Measurements from ENCODE around the gene DYNLT3. TPM values are rescaled to one million over a fixed set of nuclear protein-coding genes. Genes with fewer than 3 reads are reported as not detected.

Gene DYNLT3
- total RNA-seq, 1 donor from 2014 or later = 33.3 TPM

DNA sequence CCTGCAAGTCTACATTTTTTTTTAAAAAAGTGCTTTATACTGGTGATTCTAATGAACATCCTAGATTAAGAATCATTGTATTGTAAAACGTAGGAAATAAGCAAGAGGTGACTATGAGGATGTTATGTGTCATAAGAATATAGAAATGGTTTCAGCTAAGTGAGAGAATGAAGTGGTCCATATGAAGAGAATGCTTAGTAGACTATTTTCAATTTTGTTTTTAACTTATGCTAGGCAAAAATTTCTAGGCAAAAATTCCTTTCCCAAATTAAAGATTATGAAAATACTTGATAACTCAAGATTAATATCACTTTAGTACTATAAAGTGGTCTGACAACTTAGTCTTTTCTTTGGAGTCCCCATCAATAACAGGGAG, 825 bp downstream of the DYNLT3 start:
- ATAC-seq = no peak
- DNase-seq (ENCODE audit: low spot score) = no peak
- intact Hi-C loops (cut with DNase I) = no loop called here

DNA sequence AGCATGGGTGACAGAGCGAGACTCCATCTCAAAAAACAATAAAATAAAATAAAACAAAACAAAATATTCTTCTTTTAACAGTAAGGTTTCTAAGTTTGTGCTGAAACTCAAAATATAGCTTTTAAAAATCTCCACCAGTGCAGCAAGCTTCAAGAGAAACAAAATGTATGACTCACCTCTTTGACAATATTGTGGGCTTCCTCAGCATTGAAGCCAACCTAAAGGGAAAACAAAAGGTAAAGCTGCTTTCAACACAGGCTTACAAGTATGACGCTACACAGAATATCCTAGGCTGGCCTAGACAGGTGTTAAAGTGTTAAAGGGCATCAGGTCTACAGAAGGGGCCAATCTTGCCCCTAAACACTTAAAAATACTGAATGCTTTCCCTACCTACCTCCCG, 1.2 kb downstream of the DYNLT3 start:
- ATAC-seq (no peak), DNase-seq (ENCODE audit: low spot score) (no peak)
- intact Hi-C loops (cut with DNase I) = no loop called here

DNA sequence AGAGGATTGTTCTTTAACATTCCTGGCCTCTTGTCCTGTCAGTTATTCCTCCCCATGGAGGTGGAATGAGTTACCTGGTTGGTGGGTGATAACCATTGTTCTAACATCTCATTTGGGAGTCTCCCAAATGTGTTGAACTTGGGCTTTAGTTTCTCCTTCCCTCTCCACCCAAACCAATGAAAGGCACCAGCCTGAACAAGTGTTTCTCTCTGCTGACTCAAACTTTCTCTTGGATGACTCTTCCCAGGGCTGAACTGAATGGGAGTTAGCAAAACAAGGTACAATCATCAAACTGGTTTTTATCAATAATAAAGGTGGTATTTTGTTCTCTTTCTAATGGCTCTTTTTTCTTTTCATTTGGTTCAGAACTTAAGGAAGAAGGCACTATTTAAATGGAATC, 2.7 kb downstream of the DYNLT3 start:
- DNase-seq (ENCODE audit: low spot score) = no peak
- no peak for ATAC-seq
- intact Hi-C loops (cut with DNase I) = no loop called here

DNA sequence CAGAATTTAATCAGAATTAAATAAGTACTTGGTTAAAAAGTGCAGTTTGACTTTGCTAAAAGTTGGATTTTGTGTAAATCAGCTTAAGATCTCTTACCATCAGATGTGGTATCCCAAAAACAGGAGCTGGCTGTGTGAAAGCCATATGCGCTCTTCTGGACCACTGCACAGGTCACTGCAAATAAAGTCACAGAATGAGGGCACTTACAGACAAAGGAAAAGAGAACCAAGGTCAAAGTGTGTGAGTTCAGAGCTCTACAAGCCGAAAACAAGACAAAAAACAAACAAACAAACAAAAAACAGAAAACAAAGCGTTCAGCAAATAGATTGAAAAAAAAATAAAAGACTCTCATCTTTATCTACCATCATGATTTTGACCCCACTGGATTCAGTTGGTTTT, 6.4 kb downstream of the DYNLT3 start:
- no peak for DNase-seq (ENCODE audit: low spot score)
- ATAC-seq = no peak
- intact Hi-C loops (cut with DNase I) = no loop called here

DNA sequence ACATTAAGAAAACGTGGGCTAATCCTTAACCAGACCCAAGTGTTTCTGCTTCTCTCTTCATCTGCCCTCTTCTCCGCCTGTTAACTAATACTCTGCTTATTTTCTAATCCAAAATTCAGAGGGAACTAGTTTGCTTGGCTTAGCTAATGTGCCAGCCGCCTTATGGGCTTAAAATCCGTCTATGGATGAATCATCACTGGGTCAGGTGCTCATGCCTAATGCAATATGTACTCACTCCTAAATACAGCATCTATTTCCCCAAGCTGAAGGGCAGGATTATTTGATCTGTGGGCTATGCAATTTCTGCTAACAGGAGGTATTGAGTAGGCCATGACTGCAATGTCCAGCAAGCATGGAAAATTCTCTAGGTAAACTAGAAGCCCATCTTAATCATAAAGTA, 12.4 kb downstream of the DYNLT3 start:
- ATAC-seq (no peak), DNase-seq (ENCODE audit: low spot score) (no peak)
- intact Hi-C loops (cut with DNase I) = no loop called here

DNA sequence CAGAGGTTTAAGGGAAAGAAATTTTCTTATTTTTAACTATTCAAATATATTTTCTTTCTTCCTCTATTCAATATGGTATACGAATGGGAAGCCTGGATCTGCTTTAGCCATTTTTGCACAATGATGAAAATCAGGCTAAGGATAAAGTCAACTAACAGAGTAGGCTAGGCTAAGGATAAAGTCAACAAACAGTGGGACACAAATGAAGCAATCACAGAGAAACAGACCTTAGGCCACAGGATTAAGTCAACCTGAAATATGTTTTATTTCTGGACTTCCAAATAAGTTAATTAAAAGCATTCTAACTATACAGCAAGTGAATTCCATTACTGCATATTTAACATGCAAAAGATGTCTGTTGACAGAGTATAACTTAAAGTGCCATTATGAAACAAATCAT, 17.0 kb downstream of the DYNLT3 start:
- ATAC-seq = no peak
- no peak for DNase-seq (ENCODE audit: low spot score)
- intact Hi-C loops (cut with DNase I) = no loop called here

DNA sequence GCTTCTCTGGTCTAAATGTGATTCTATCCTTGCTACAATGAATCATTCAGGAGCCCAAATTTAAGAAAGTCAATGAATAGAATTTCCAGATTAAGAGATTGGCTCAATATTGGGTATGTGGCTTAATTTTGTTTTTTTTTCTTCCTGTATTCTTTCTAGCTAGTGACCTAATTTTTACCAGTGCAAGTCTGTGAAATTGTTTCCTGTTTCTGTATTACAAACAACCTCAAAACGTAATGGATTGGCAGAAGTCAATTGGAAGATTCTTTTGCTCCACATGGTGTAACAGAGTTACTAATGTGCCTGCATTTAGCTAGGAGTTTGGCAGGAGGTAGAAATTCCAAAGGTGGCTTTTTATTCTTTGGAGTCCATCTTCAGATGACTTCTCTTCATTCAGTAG, 17.6 kb downstream of the DYNLT3 start:
- ATAC-seq (no peak), DNase-seq (ENCODE audit: low spot score) (no peak)
- intact Hi-C loops (cut with DNase I) = no loop called here

DNA sequence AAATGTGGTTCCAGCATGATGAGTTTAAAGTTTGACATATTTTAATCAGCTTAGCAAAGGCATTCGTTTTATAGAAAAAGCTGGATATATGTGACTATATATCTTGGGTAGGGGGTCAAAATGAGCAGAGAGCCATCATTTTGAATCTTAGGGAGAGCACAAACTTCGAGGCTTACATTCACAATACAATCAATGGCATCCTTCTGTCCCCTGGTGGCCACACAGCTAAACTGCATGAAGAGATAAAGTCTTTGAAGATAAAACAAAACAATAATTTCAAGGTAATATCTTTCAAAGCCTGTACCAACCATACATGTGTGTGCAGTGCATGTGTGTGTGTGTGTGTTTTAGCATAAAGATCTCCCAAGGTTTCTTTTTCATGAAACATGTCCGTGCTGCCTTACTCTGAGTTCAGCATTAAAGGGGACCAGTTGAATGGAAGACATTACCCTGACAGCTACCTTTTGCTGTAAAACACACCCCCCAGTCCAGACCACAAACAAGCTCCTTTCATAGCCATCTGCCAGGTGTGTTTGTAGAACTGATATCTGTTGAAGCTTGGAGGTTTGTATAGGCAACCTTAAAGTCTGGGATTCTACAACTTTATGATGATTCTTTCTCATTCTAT, 22.0 kb downstream of the DYNLT3 start:
- DNase-seq (ENCODE audit: low spot score) (peak; percentile 60), ATAC-seq (peak; percentile 61)
- intact Hi-C loops (cut with DNase I) = no loop called here

DNA sequence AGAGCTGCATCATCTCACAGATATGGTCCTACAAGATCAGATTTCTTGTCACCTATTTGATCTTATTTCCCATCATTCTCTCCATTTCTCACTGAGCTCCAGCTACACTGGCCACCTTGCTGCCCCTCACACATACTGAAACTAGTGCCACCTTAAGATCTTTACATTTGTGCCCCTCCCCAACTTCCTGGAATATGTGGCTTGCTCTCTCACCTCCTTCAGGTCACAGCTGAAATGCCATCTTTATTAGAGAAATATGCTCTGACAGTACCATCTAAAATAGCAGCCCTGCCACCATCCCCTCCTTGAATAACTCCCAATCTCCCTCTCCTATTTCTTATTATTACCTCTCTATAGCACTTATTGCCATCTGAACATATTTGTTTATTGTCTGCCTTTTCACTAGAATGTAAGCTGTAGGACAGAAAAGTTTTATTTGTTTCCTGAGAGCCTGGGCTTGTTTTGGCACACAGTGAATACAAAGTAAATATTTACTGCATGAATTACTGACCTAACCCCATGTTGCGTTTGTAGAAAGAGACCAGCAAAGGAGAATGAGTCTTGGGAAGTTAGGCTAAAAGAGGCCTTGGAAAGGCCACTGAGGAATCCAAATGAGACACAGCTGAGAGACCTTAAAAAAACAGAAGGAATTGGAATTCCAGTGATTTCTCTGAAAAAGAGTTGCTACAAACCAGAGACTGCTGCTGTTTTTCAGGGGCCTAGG, 22.7 kb downstream of the DYNLT3 start:
- ATAC-seq = peak; percentile 70
- intact Hi-C loops (cut with DNase I) = no loop called here
- no peak for DNase-seq (ENCODE audit: low spot score)

DNA sequence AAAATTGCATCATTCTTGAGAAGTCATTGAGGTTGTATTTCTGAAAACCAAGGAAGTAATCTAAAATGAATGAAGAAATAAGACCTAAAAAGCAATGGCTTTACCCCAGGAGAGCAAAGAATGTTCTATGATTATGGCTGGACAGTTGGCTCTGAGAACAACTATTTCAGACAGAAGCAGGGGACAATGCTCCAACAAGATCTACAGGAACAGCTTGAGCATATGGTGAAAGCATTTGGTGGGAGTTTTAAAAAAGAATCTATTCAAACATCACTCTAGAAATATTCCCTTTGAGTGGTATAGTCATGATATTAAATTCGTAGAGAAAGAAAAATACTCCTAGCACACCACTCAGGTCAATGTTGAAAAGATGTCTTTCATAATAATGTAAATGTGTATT, 26.7 kb downstream of the DYNLT3 start:
- intact Hi-C loops (cut with DNase I) = no loop called here
- ATAC-seq (no peak), DNase-seq (ENCODE audit: low spot score) (no peak)

DNA sequence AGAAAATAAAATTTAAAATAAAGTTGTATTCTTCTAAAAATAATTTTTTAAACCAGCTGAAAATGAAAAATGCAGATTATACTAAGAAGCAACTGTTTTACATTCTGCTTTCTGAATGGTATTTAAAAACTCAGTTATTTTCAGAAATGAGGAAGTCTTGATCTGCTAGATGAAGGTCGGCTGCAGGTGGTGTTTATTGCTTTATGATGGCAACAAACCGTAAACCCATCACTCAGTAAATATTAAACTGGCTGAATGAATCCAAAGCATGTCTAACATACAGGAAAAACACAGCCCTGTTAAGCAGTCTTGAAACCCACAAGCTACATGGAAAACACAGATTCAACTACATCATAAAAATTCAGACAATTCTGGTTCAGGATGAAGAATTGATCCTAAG, 29.3 kb downstream of the DYNLT3 start:
- ATAC-seq (no peak), DNase-seq (ENCODE audit: low spot score) (no peak)
- intact Hi-C loops (cut with DNase I) = no loop called here

DNA sequence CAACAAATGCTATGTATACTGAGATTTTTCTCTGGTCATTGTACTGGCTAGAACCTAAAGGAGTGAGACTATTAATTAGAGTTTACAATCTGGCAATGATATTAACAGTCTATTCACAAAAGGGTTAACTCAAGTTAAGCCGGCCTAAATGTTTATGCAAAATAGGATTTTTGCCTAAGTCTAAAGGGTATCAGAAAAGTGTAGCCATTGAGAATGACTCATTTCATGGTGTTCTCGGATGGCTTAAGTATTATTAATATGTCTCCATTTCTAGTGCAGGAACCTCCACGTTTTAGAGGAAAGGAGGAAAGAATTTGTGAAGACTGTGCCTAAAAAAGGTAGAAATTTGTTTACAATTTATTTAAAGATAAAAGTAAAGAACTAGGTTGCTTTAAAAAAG, 29.8 kb downstream of the DYNLT3 start:
- intact Hi-C loops (cut with DNase I) = no loop called here
- ATAC-seq = no peak
- DNase-seq (ENCODE audit: low spot score) = no peak

DNA sequence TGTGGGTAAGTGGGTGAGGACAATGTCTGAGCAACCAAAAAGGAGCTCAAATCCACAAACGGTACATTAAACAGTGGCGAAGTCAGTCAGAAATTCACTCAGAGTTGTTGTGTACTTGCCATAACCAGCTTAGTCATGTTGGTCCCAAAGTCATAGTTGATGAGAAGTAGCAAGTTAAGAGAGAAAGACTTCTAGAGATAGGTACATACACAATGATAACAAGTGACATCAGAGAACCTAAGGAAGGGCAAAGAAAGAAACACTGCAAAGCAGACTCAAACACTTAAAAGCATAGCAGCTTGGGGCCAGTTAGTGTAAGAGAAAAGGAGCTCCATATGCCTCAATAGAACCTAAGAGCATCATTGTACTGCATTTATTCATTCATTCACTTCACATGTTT, 30.2 kb downstream of the DYNLT3 start:
- DNase-seq (ENCODE audit: low spot score) (no peak), ATAC-seq (no peak)
- intact Hi-C loops (cut with DNase I) = no loop called here

DNA sequence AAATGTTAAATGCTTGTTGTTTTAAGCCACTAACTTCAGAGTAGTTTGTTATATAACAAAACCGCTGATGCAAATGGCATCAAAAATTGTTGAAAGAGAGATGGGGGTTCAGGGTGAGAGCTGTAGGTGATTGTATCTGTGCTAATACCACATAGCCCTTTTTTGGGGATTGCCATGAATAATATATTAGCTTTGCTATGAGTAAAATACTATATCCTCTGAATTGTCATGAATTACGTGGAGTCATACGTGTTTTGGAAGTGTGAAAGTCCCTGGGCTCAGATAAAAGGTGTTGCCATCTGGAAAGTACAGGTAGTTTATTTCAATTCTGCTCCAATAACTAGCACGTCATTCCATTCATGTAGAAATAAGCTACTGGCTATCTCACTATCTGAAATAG, 30.6 kb downstream of the DYNLT3 start:
- intact Hi-C loops (cut with DNase I) = no loop called here
- no peak for ATAC-seq
- no peak for DNase-seq (ENCODE audit: low spot score)

DNA sequence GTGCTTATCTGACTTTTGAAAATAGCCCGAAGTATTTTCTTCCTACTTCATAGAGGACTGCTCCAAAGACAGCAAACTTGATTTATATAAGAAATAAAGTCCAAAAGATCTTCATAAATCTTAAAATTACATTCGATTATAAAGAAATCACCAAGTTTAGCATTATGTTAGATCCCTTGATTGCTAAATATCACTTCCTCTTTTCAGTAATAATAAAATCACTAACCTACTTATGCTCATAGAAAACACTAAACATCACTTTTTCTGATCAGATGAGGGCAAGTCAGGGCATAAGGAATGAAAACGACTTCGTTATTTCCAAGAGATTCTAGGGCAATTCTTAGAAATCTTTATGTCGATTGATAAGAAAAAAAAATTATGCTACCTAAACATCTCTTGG, 32.0 kb downstream of the DYNLT3 start:
- DNase-seq (ENCODE audit: low spot score) (no peak), ATAC-seq (no peak)
- intact Hi-C loops (cut with DNase I) = no loop called here

DNA sequence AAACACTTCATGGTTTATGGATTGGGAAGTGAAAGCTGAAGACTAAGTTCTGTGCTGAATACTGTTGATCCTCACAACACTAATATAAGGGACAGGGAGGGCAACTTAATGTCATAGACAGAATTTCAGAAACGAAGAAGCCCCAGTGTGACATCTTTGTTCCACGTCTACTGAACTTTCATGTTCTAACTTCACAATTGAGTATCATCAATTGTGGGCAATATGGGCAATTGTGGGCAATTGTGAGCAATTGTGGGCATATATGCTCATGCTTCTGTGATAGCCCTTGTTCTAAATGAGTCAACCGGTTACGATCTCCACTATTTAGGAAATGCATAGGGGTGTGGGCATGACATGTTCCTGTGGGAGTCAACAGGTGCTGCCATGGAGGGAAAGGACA, 33.8 kb downstream of the DYNLT3 start:
- intact Hi-C loops (cut with DNase I) = no loop called here
- ATAC-seq = no peak
- DNase-seq (ENCODE audit: low spot score) = no peak

DNA sequence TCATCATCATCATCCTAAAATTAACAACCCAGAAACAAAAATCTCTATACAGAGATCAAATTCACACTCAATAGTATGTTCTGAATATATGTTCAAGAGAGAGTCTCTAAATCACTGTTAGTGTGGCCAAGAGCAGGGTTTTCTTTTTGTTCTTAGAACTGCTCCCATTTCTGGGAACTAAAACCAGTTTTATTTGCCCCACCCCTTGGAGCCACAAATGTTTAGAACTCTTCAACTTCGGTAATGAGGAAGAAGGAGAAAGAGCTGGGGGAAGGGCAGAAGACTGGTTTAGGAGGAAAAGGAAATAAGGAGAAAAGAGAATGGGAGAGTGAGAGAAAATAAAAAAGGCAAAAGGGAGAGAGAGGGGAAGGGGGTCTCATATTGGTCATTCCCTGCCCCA, 35.3 kb downstream of the DYNLT3 start:
- ATAC-seq (no peak), DNase-seq (ENCODE audit: low spot score) (no peak)
- intact Hi-C loops (cut with DNase I) = no loop called here

DNA sequence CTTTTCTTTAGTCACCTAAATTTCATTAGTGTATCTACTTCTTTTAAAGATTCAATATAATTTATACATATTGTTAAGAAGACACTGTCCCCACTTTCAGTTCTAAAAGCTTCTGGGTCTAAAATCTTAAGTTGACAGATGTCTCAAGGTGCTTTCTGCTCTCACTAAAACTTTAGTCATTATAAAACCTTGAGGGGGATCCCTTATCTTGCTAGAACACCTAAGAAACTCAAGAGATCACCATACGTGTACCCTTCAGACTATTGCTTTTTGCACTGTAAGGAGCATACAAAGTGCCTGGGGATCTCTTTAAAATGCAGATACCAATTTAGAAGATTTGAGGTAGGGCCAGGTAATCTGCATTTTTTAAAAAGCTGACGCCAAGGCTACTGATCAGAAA, 37.4 kb downstream of the DYNLT3 start:
- intact Hi-C loops (cut with DNase I) = no loop called here
- DNase-seq (ENCODE audit: low spot score) (no peak), ATAC-seq (no peak)

DNA sequence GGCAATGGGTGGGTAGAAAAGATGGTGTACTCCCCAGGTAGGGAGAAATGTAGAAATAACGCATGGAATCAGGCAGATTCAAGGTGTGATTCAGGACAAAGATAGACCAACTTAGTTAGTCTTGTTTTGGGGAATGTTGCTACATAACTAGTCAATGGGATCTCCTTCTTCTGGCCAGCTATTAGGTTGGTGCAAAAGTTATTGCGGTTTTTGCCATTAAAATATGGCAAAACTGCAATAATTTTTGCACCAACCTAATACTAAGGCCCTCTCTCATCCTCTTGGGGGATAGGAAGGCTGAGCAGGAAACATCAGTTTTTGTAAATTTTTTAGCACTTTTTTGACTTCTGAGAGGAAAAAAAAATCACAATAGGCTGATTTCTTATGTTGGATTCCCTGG, 44.3 kb downstream of the DYNLT3 start:
- intact Hi-C loops (cut with DNase I) = no loop called here
- no peak for ATAC-seq
- no peak for DNase-seq (ENCODE audit: low spot score)

DNA sequence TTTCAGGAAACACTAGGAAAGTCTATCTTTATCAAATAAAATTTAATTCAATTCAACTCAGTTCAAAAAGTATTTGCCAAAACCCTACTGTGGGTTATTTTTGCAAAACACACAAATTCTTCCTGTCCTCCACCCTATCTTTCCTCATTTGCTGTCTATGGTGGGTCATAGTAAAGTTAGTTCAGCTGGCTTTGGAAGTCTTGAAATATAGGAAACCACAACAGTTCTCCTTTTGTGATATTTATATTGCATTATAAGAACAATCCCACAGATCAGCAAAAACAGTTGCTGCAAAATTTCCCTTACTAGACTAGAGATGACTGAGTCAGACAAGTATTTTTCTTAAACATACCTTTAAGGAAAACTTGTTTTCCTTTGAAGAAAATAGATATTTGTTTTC, 45.3 kb downstream of the DYNLT3 start:
- ATAC-seq = no peak

DNA sequence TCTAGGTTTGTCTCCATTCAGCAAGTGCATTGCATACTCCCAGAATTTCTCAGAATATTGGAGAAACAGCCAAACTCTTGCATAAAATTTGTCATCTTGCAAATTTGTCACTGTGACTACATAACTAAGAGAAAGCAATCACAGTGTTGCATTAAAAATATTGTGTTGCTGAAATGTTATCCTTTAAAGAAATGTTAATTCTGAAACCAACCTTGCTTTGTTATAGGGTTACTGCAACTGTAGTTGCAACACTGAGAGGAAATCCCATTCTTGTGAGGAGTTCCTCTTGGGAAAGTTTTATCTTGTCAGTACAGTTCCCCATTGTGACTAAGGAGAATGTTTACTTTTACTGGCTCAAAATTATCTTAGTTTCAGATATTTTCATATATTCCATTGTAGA, 46.7 kb downstream of the DYNLT3 start:
- ATAC-seq (no peak), DNase-seq (ENCODE audit: low spot score) (no peak)

More for the DNA sequence above, 45.3 kb downstream of the DYNLT3 start:
- intact Hi-C loops (cut with DNase I) = no loop called here
- DNase-seq (ENCODE audit: low spot score) = no peak

More for the DNA sequence above, 46.7 kb downstream of the DYNLT3 start:
- intact Hi-C loops (cut with DNase I) = no loop called here

Data from sciatic nerve (tissue), 2 donors.